ENCODE results near the gene CDC5L.
"Not testable (repeated sequence)": the region's sequence is repeated elsewhere in the genome, so short reads cannot be mapped to it uniquely, and the experiment has no call there.

The CDC5L gene

GRCh38 chr6:44439270-44440045 lies 52.0 kb downstream of the CDC5L start:
- no peak overlapping the region for H3K4me3 ChIP-seq (ENCODE audit: low read length)
- DNase-seq (ENCODE audit: low read depth) = peak; percentile 70
- no peak for TF ChIP-seq CTCF (IDR thresholded peaks at IDR 0.05; ENCODE audit: insufficient read depth, low read depth, low read length, missing control alignments)

GRCh38 chr6:44441091-44441855 lies 53.8 kb downstream of the CDC5L start:
- TF ChIP-seq CTCF (IDR thresholded peaks at IDR 0.05; ENCODE audit: insufficient read depth, low read depth, low read length, missing control alignments) = no peak
- DNase-seq (ENCODE audit: low read depth) = no peak

GRCh38 chr6:44442236-44442635 lies 54.7 kb downstream of the CDC5L start:
- DNase-seq (ENCODE audit: low read depth) = no peak
- no peak for TF ChIP-seq CTCF (IDR thresholded peaks at IDR 0.05; ENCODE audit: insufficient read depth, low read depth, low read length, missing control alignments)
- no peak overlapping the region for H3K4me3 ChIP-seq (ENCODE audit: low read length)

More at GRCh38 chr6:44441091-44441855, 53.8 kb downstream of the CDC5L start:
- no peak overlapping the region for H3K4me3 ChIP-seq (ENCODE audit: low read length)

- DNase-seq (ENCODE audit: low read depth) = no peak
- no peak for TF ChIP-seq CTCF (IDR thresholded peaks at IDR 0.05; ENCODE audit: insufficient read depth, low read depth, low read length, missing control alignments)
- no peak overlapping the region for H3K4me3 ChIP-seq (ENCODE audit: low read length)
Observed at GRCh38 chr6:44442833-44443444, 55.4 kb downstream of the CDC5L start.

GRCh38 chr6:44444853-44445252 lies 57.3 kb downstream of the CDC5L start:
- DNase-seq (ENCODE audit: low read depth) = no peak
- TF ChIP-seq CTCF (IDR thresholded peaks at IDR 0.05; ENCODE audit: insufficient read depth, low read depth, low read length, missing control alignments) = no peak
- no peak overlapping the region for H3K4me3 ChIP-seq (ENCODE audit: low read length)

- peak; percentile 89 for DNase-seq (ENCODE audit: low read depth)
- no peak overlapping the region for H3K4me3 ChIP-seq (ENCODE audit: low read length)
- TF ChIP-seq CTCF (IDR thresholded peaks at IDR 0.05; ENCODE audit: insufficient read depth, low read depth, low read length, missing control alignments) = no peak
Observed at GRCh38 chr6:44446626-44447300, 59.3 kb downstream of the CDC5L start.

GRCh38 chr6:44449181-44449580 lies 61.7 kb downstream of the CDC5L start:
- DNase-seq (ENCODE audit: low read depth) = not testable (repeated sequence)

More at GRCh38 chr6:44449181-44449580, 61.7 kb downstream of the CDC5L start:
- H3K4me3 ChIP-seq (ENCODE audit: low read length) = not testable (repeated sequence)
